ENCODE results near the gene ARHGEF26. TPM values are rescaled to one million over a fixed set of nuclear protein-coding genes. Genes with fewer than 3 reads are reported as not detected.

ARHGEF26 gene
- total RNA-seq, 1 experiment from 2014 or later, result 14.1 TPM

DNA sequence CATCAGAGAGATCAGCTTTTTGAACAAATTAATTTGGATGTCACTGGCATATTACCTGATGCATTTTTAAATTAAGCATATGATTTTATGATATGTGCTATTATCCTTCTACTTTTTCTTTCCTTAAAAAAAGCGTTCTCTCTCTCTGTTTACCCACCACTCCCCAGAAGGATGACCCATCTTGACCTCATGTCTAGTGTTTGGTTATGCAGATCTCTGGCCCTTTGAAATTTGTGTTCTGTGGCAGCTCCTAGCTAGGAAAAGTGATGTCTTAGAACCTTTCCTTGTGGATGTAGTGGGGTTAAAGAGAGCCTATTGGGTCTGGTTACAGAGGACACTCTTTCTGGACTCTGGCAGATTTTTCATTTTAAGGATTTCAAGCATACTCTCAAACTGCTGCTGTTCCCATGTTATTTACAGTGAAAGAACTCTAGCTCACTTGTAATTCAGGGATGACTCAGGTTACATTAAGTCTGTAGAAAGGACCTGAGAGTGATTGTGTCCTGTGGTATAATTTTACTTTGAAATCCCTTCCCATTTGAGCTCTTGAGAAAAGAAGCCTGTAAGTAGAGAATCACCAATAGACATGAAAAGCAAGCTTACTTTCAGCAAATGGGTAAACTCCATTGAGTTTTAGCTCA, 23.8 kb downstream of the ARHGEF26 start:
- H3K27me3 Mint-ChIP-seq (ENCODE audit: low read depth), result no peaks in the 10 kb centered on the region
- H3K9me3 Mint-ChIP-seq, result no peaks in the 10 kb centered on the region
- ChIA-PET POLR2A (interaction anchor here (0.6 to 2.5 kb wide), 4 partner anchors 24 to 1599 kb away, joined by 3 to 8 read pairs (median 4); partner anchors contain the start of gene ARHGEF26), CTCF (no interaction called here)
- DNase-seq (ENCODE audit: low spot score) (no peak), ATAC-seq (no peak)
- H3K27ac Mint-ChIP-seq, result no peak overlapping the region
- no peak overlapping the region for H3K4me3 Mint-ChIP-seq
- no peaks in the 10 kb centered on the region for H3K36me3 Mint-ChIP-seq
- peaks cover 40% of the 10 kb centered on the region for H3K4me1 Mint-ChIP-seq
- TF ChIP-seq ELF4 (CRISPR knock-in tag; IDR thresholded peaks at IDR 0.05; ENCODE audit: low read depth) (no peak), ZNF219 (CRISPR knock-in tag; IDR thresholded peaks at IDR 0.05; ENCODE audit: borderline replicate concordance) (no peak), ERG (CRISPR knock-in tag; IDR thresholded peaks at IDR 0.05) (no peak), OVOL2 (CRISPR knock-in tag; IDR thresholded peaks at IDR 0.05; ENCODE audit: borderline replicate concordance) (no peak), FOXJ3 (CRISPR knock-in tag; IDR thresholded peaks at IDR 0.05; ENCODE audit: borderline replicate concordance) (no peak), ZMAT4 (CRISPR knock-in tag; IDR thresholded peaks at IDR 0.05) (no peak), NR1H2 (CRISPR knock-in tag; IDR thresholded peaks at IDR 0.05) (no peak), ZBTB43 (CRISPR knock-in tag; IDR thresholded peaks at IDR 0.05) (no peak), ZNF423 (CRISPR knock-in tag; IDR thresholded peaks at IDR 0.05) (no peak), NR2C2 (CRISPR knock-in tag; IDR thresholded peaks at IDR 0.05) (no peak), AR (CRISPR knock-in tag; IDR thresholded peaks at IDR 0.05) (no peak), SP1 (CRISPR knock-in tag; conservative IDR thresholded peaks at IDR 0.05) (no peak)
- TF ChIP-seq, protein P1, sequence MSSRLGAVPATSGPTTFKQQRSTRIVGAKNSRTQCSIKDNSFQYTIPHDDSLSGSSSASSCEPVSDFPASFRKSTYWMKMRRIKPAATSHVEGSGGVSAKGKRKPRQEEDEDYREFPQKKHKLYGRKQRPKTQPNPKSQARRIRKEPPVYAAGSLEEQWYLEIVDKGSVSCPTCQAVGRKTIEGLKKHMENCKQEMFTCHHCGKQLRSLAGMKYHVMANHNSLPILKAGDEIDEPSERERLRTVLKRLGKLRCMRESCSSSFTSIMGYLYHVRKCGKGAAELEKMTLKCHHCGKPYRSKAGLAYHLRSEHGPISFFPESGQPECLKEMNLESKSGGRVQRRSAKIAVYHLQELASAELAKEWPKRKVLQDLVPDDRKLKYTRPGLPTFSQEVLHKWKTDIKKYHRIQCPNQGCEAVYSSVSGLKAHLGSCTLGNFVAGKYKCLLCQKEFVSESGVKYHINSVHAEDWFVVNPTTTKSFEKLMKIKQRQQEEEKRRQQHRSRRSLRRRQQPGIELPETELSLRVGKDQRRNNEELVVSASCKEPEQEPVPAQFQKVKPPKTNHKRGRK (CRISPR knock-in tag; IDR thresholded peaks at IDR 0.05; ENCODE audit: borderline replicate concordance), result no peak
- TF ChIP-seq, protein P2, sequence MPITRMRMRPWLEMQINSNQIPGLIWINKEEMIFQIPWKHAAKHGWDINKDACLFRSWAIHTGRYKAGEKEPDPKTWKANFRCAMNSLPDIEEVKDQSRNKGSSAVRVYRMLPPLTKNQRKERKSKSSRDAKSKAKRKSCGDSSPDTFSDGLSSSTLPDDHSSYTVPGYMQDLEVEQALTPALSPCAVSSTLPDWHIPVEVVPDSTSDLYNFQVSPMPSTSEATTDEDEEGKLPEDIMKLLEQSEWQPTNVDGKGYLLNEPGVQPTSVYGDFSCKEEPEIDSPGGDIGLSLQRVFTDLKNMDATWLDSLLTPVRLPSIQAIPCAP (CRISPR knock-in tag; IDR thresholded peaks at IDR 0.05), result no peak
- TF ChIP-seq, protein P3, sequence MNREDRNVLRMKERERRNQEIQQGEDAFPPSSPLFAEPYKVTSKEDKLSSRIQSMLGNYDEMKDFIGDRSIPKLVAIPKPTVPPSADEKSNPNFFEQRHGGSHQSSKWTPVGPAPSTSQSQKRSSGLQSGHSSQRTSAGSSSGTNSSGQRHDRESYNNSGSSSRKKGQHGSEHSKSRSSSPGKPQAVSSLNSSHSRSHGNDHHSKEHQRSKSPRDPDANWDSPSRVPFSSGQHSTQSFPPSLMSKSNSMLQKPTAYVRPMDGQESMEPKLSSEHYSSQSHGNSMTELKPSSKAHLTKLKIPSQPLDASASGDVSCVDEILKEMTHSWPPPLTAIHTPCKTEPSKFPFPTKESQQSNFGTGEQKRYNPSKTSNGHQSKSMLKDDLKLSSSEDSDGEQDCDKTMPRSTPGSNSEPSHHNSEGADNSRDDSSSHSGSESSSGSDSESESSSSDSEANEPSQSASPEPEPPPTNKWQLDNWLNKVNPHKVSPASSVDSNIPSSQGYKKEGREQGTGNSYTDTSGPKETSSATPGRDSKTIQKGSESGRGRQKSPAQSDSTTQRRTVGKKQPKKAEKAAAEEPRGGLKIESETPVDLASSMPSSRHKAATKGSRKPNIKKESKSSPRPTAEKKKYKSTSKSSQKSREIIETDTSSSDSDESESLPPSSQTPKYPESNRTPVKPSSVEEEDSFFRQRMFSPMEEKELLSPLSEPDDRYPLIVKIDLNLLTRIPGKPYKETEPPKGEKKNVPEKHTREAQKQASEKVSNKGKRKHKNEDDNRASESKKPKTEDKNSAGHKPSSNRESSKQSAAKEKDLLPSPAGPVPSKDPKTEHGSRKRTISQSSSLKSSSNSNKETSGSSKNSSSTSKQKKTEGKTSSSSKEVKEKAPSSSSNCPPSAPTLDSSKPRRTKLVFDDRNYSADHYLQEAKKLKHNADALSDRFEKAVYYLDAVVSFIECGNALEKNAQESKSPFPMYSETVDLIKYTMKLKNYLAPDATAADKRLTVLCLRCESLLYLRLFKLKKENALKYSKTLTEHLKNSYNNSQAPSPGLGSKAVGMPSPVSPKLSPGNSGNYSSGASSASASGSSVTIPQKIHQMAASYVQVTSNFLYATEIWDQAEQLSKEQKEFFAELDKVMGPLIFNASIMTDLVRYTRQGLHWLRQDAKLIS (CRISPR knock-in tag; IDR thresholded peaks at IDR 0.05; ENCODE audit: borderline replicate concordance), result no peak
- TF ChIP-seq, protein P4, sequence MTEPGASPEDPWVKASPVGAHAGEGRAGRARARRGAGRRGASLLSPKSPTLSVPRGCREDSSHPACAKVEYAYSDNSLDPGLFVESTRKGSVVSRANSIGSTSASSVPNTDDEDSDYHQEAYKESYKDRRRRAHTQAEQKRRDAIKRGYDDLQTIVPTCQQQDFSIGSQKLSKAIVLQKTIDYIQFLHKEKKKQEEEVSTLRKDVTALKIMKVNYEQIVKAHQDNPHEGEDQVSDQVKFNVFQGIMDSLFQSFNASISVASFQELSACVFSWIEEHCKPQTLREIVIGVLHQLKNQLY (CRISPR knock-in tag; IDR thresholded peaks at IDR 0.05), result no peak
- TF ChIP-seq, protein P5, sequence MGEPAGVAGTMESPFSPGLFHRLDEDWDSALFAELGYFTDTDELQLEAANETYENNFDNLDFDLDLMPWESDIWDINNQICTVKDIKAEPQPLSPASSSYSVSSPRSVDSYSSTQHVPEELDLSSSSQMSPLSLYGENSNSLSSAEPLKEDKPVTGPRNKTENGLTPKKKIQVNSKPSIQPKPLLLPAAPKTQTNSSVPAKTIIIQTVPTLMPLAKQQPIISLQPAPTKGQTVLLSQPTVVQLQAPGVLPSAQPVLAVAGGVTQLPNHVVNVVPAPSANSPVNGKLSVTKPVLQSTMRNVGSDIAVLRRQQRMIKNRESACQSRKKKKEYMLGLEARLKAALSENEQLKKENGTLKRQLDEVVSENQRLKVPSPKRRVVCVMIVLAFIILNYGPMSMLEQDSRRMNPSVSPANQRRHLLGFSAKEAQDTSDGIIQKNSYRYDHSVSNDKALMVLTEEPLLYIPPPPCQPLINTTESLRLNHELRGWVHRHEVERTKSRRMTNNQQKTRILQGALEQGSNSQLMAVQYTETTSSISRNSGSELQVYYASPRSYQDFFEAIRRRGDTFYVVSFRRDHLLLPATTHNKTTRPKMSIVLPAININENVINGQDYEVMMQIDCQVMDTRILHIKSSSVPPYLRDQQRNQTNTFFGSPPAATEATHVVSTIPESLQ (CRISPR knock-in tag; IDR thresholded peaks at IDR 0.05), result no peak

All from WTC11 (cell line).